Measurements from ENCODE around the gene KLHL2.
A peak's percentile ranks its signal among the peaks of the same experiment; 100 is the strongest.
"Not testable (repeated sequence)": the region's sequence is repeated elsewhere in the genome, so short reads cannot be mapped to it uniquely, and the experiment has no call there.

The KLHL2 gene

GRCh38 chr4:165234766-165235165, 27.4 kb downstream of the KLHL2 start:
- no peak for DNase-seq

- not testable (repeated sequence) for DNase-seq
Observed at GRCh38 chr4:165236852-165237251, 29.5 kb downstream of the KLHL2 start.

- peak; percentile 64 for DNase-seq
Observed at GRCh38 chr4:165238041-165238640, 30.8 kb downstream of the KLHL2 start.

- DNase-seq = not testable (repeated sequence)
Observed at GRCh38 chr4:165240761-165241160, 33.4 kb downstream of the KLHL2 start.

GRCh38 chr4:165244148-165244547, 36.8 kb downstream of the KLHL2 start:
- DNase-seq = not testable (repeated sequence)

- DNase-seq = not testable (repeated sequence)
Observed at GRCh38 chr4:165244587-165245186, 37.3 kb downstream of the KLHL2 start.

GRCh38 chr4:165248102-165248501, 40.7 kb downstream of the KLHL2 start:
- DNase-seq = no peak

- DNase-seq = not testable (repeated sequence)
Observed at GRCh38 chr4:165248904-165249303, 41.5 kb downstream of the KLHL2 start.

- DNase-seq = not testable (repeated sequence)
Observed at GRCh38 chr4:165254771-165255170, 47.4 kb downstream of the KLHL2 start.

- DNase-seq = not testable (repeated sequence)
Observed at GRCh38 chr4:165255439-165255838, 48.1 kb downstream of the KLHL2 start.

- DNase-seq = not testable (repeated sequence)
Observed at GRCh38 chr4:165256074-165256659, 48.8 kb downstream of the KLHL2 start.

GRCh38 chr4:165259776-165260175, 52.4 kb downstream of the KLHL2 start:
- not testable (repeated sequence) for DNase-seq

GRCh38 chr4:165262306-165262705, 54.9 kb downstream of the KLHL2 start:
- not testable (repeated sequence) for DNase-seq

- not testable (repeated sequence) for DNase-seq
Observed at GRCh38 chr4:165263466-165263865, 56.1 kb downstream of the KLHL2 start.

- DNase-seq = not testable (repeated sequence)
Observed at GRCh38 chr4:165269931-165270330, 62.6 kb downstream of the KLHL2 start.

GRCh38 chr4:165273443-165273842, 66.1 kb downstream of the KLHL2 start:
- not testable (repeated sequence) for DNase-seq

- DNase-seq = not testable (repeated sequence)
Observed at GRCh38 chr4:165275357-165275756, 68.0 kb downstream of the KLHL2 start.

GRCh38 chr4:165279531-165279930, 72.2 kb downstream of the KLHL2 start:
- not testable (repeated sequence) for DNase-seq

GRCh38 chr4:165284697-165285096, 77.3 kb downstream of the KLHL2 start:
- not testable (repeated sequence) for DNase-seq

GRCh38 chr4:165286619-165287340, 79.4 kb downstream of the KLHL2 start:
- DNase-seq = not testable (repeated sequence)

- no peak for DNase-seq
Observed at GRCh38 chr4:165288226-165288625, 80.9 kb downstream of the KLHL2 start.

- no peak for DNase-seq
Observed at GRCh38 chr4:165288639-165289422, 81.5 kb downstream of the KLHL2 start.

GRCh38 chr4:165289423-165289785, 82.0 kb downstream of the KLHL2 start:
- DNase-seq = no peak

Measured in COR-L47 (cell line).